NCI-H1092 treated with DMSO at 0.1 percent for 48 hours (cell line): Measurements from ENCODE around the gene KDF1.

Source experiments
- DNase-seq: peaks from one replicate; lab custom pipeline; 2025; lab: John Stamatoyannopoulos, UW

The KDF1 gene

DNA sequence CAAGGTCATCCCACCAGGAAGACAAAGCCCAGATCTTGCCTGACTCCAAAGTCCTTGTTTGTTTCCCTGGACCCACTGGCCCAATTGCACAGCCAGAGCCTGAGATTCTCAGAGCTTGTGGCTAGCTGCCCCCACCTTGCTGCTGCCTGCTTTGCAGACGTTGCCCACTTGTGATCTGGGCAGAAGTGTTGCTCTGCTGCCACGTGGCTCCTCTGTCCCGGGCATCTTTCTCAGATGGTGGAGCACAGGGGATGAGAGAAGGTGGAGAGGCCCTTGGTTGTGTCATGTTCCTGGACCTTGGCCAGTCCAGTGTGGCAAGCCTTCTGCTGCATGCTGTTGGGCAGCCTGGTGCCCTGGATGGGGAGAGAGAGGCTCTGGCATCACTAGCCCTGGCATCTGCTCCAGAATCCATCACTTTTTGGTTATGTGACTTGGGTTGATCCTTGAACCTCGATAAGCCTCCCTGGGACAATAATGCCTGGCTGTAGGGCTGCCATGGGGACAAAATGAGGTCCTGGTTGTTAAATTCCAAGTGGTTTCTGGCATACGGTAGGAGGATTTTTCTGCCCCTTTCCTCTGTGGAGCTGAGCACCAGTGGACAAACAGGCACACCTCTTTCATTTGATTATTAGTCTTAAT is 44.9 kb downstream of the KDF1 start:
- DNase-seq: peak; percentile 50

DNA sequence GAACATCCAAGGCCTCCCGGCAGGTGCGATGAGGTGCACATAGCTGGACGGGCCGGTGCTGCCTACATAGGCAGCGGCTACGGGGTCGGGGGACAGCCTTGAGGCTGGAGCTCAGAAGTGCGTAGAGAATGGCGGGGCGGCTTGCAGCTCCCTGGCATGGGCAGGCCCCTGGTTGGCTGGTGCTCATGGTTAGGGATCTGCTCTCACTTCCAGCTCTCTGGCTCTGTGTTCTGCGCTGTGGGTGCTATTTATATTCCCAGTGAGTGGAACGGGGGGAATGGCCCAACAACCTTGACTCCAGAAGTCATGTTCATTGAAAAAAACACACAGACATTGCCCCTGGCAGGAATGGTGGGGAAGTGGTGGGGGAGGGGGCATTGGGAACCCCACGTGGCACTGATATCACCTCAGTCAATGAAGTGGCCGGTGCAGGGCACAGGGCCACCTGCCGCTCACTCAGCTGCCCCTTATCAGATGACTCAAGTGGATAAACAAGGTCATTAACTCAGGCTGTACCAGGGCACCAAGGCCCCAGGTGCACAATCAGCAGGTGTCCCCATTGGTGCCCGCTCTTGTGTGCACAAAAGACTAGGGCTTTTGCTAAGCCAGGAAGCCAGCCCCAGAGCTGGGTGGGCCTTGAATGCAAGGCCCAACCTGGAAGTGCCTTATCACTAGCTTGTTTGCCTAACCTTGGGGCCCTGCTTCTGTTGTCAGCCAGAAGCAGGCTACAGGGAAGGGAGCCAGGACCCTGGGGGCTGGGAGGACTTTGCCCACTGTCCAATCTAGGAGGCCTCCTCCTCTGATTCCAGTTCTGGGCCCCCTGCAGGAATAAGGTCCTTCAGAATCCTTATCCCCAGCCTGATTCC is 46.3 kb downstream of the KDF1 start, which contains the start of gene NR0B2:
Gene NR0B2 (minus strand): TSS at position 222 of the 866 bp plus-strand sequence. CDS start 35 bp downstream, at position 187.
- DNase-seq: peak; percentile 99

- DNase-seq: peak; percentile 55
Observed at GRCh38 chr1:26913389-26913753, 46.9 kb downstream of the KDF1 start.

DNA sequence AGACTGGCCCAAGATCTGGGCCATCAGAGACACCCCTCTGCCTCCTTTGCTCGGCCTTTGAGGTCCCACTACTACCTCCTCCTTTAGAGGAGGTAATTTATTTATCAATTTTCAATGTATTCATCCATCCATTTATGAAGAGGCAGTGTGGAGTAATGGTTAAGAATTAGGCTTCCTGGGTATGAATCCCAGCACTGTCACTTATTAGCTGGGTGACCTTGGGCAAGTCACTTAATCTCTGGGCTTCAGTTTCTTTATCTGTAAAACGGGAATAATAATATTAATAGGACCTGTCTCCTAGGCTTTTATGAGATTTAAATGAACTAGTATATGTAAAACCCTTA is 48.1 kb downstream of the KDF1 start:
- DNase-seq: no peak

DNA sequence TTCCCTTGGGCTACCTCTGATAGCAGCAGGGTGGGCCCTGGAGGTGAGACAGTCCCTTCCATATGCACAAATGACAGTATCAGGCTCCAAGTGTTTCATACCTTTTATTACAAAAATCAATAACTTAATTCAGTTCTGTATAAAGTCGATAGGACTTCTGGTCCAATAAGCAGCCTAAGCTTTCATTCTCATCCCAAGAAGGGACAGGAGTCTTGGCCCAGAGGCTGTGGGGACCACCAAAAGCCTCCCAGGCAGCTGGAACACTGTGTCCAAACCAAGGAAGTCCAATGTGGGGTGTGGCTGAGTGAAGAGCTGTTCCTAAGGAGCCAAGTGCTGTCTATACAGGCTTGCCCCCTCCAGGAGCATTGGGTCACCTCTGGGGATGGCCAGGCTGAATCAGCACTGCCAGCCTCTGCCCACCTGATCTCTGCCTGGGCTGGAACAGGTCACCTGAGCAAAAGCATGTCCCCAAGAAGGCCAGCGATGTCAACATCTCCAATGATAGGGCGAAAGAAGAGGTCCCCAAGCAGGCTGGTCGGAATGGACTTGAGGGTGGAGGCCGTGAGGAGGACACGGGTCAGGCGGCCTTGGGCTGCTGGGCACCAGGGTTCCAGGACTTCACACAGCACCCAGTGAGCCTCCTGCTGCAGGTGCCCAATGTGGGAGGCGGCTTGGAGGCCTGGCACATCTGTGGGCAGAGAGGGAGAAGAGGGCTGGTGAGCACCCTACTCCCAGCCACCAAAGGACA is 48.7 kb downstream of the KDF1 start:
- DNase-seq: no peak

- DNase-seq: no peak
Observed at GRCh38 chr1:26910343-26911160, 49.7 kb downstream of the KDF1 start.

DNA sequence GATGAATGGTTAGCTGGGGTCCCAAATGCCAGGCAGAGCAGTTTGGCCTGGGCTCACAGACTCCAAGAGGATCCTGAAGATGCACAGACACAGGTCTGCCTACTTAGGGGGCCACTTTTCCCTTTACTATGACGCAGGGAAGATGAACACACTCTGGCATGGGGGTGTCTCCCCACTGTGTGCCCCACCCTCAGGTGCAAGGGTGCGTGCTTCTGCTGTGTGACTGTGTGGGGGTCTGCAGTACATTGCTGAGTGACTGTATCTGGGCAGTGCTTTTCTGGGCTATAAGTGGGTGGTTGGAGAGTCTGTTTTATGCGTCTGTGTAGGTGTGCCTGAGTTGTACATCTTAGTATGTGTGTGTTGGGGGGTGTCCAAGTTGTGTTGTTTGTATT is 50.3 kb downstream of the KDF1 start:
- DNase-seq: no peak

DNA sequence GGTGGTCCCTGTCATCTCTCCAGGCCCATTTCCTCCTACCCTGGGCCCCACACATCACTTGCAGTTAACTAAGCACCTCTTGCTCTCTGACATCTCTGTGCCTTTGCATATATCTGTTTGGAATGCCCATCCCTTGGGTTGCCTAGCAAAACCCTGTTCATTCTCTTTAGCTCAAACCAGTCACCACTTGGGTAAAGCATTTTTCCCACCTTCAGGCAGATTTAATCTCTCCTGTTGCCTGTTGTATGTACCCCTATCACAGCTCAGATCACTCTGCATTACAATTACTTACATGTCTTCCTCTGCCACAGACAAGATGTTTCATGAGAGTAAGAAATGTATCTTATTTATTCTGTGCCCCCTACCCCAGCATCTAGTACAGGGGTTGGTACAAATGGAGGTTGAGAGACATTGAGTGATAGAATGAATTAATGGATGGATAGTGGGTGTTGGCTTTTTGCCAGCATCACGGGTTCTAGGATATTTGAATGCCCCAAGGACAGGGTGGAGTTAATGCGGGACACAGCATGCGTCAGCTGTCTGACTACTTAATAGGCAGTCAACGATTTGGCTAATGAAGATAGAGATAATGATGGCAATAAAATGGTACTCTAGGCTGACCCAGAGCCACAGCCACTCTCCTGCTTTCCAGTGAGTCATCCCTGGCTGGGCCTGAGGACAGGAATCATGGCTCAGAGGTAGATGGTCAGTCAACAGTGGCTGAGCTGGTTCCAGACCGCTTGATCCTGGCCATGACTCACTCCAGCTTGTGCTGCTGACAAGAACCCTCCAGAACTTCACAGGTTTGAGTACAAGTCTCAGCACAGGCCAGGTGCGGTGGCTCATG is 53.0 kb downstream of the KDF1 start:
- no peak for DNase-seq

DNA sequence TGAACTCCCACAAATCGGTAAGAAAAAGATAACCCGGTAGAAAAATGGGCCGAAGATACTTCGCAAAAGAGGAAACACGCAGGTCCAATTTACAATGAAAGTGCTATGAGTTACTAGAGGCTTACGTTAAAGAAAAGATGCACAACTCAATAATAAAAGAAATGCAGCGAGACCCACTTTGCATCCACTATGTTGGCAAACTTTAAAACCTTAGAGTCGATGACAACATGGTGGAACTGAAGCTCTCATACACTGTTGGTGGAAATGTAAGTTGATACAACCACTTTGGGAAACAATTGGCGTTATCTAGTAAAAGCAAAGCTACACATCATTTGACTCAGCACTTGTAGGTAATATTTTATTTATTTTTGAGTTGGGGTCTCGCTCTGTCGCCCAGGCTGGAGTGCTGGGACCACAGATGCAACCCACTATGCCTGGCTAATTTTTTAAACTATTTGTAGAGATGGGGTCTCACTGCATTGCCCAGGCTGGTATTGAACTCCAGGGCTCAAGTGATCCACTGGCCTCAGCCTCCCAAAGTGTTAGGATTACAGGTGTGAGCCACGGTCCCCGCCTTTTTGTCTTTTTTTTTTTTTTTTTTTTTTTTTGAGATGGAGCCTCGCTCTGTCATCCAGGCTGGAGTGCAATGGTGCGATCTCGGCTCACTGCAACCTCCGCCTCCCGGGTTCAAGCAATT is 59.3 kb downstream of the KDF1 start:
- peak; percentile 47 for DNase-seq

GRCh38 chr1:26900001-26900814 is 60.1 kb downstream of the KDF1 start, which contains the start of gene GPATCH3:
Gene GPATCH3, minus strand, starts transcription at chr1:26900467. Its CDS starts 25 bp downstream, at chr1:26900442.
- DNase-seq: peak; percentile 90
